Measurements from ENCODE around the gene SPATA24. TPM values are rescaled to one million over a fixed set of nuclear protein-coding genes. Genes with fewer than 3 reads are reported as not detected.

Gene SPATA24
- total and polyA plus RNA-seq, 2 experiments from 2014 or later, result 12.8 to 45.3 TPM

DNA sequence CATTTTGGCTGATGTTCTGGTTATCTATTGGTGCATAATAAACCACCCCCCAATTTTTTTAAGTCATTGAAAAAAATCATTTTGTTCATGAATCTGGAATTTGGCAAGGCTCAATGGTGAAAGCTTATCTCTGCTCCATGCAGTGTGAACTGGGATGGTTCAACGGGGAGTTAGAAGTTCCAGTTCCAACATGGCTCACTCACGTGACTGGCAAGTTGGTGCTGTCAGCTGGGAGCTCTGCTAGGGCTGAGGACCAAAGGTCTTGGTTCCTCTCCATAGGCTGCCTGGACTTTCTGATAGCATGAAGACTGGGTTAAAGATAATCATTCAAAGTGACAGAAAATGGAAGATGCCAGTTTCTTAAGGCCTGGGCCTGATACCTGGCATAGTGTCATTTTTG is 3.1 kb upstream of the SPATA24 start:
- no peaks in the 10 kb centered on the region for H3K36me3 ChIP-seq
- DNase-seq (ENCODE audit: low read depth in 1 of 2, low spot score in 1 of 2), result no peak

DNA sequence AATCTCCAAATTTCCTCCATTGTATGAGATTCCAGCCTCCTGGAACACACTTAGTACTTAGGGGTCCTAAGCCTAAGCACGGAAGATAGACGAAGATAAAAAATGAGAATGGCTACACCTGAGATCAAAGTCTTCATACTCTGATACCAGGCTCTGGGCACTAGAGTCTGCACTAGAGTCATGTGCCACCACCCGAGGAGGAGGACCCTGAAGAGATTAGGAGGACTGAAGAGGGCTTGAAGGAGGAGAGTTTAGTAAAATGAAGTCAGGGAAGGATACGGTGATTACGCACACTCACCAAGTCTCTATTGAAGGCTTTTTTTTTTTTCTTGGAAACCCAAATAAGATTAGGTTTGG is 573 bp upstream of the SPATA24 start:
- TF ChIP-seq, protein P1, sequence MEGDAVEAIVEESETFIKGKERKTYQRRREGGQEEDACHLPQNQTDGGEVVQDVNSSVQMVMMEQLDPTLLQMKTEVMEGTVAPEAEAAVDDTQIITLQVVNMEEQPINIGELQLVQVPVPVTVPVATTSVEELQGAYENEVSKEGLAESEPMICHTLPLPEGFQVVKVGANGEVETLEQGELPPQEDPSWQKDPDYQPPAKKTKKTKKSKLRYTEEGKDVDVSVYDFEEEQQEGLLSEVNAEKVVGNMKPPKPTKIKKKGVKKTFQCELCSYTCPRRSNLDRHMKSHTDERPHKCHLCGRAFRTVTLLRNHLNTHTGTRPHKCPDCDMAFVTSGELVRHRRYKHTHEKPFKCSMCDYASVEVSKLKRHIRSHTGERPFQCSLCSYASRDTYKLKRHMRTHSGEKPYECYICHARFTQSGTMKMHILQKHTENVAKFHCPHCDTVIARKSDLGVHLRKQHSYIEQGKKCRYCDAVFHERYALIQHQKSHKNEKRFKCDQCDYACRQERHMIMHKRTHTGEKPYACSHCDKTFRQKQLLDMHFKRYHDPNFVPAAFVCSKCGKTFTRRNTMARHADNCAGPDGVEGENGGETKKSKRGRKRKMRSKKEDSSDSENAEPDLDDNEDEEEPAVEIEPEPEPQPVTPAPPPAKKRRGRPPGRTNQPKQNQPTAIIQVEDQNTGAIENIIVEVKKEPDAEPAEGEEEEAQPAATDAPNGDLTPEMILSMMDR (IDR thresholded peaks at IDR 0.05; ENCODE audit: low read depth, low read length), result no peak
- H3K27me3 ChIP-seq, result no peaks in the 10 kb centered on the region
- no peak for DNase-seq (ENCODE audit: low read depth in 1 of 2, low spot score in 1 of 2)
- no peaks in the 10 kb centered on the region for H3K9me3 ChIP-seq (ENCODE audit: low read depth)
- H3K27ac ChIP-seq, result peak overlapping the region; percentile 86
- peak overlapping the region; percentile 36 for H3K4me3 ChIP-seq
- peaks cover 4% of the 10 kb centered on the region for H3K36me3 ChIP-seq
- H3K4me1 ChIP-seq (ENCODE audit: low read depth), result peaks cover 6% of the 10 kb centered on the region

More for the DNA sequence above, 3.1 kb upstream of the SPATA24 start:
- no peaks in the 10 kb centered on the region for H3K9me3 ChIP-seq (ENCODE audit: low read depth)
- TF ChIP-seq, protein P1 (IDR thresholded peaks at IDR 0.05; ENCODE audit: low read depth, low read length), result no peak
- H3K27me3 ChIP-seq, result no peaks in the 10 kb centered on the region
- peaks cover 10% of the 10 kb centered on the region for H3K4me1 ChIP-seq (ENCODE audit: low read depth)
- H3K4me3 ChIP-seq, result no peak overlapping the region
- H3K27ac ChIP-seq, result no peak overlapping the region

DNA sequence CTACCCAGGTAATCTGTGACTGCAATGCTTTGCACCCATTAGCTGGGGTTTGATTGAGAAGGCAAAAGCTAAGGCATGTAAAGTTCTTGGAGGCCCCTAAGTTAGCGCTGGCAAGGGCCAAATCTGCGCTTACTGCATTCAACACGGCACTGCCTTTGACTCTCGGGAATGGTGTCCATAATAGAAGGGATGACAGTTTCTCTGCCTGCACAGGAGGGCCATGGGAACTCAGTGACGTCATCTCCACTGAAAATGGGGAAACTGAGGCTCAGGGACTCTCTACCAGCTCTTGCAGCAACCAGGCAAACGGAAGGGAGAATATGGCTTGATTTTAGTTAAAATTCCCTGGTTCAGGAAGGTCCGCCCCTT is 487 bp downstream of the SPATA24 start:
- peak overlapping the region; percentile 86 for H3K27ac ChIP-seq
- no peaks in the 10 kb centered on the region for H3K9me3 ChIP-seq (ENCODE audit: low read depth)
- DNase-seq (ENCODE audit: low read depth in 1 of 2, low spot score in 1 of 2), result no peak
- no peaks in the 10 kb centered on the region for H3K27me3 ChIP-seq
- peak overlapping the region; percentile 36 for H3K4me3 ChIP-seq
- H3K36me3 ChIP-seq, result peaks cover 4% of the 10 kb centered on the region
- H3K4me1 ChIP-seq (ENCODE audit: low read depth), result peaks cover 6% of the 10 kb centered on the region
- TF ChIP-seq, protein P1 (IDR thresholded peaks at IDR 0.05; ENCODE audit: low read depth, low read length), result no peak

DNA sequence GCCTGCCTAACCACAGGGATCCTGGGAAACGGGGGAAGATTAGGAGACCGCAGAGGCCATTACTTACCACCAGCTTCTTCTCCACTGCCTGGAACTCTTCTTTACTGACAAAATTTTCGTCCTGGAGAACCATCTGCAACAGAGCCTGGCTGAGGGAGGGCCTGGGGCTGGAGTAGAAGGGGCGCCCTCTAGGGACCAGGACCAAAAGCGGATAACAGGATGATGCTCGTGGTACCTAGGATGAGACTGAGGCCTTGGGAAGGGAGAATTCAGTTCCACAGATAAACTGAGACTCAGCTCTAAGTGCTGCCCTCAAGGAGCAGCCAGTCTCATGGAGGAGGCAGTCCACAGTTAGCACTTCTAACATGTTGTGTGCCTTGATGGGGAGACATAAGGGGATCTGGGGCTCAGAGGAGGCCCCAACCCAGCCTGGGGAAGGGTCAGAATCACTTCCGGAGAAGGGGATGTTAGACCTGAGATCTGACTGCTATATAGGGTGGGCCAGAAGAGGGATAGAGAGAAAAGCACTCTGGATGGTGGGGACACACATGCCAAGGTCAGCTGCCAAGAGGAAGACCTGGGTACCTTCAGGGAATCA is 1.2 kb downstream of the SPATA24 start:
- H3K4me3 ChIP-seq, result no peak overlapping the region
- no peaks in the 10 kb centered on the region for H3K27me3 ChIP-seq
- H3K36me3 ChIP-seq, result peaks cover 4% of the 10 kb centered on the region
- H3K9me3 ChIP-seq (ENCODE audit: low read depth), result no peaks in the 10 kb centered on the region
- peak in 1 of 2 donors; percentile 38 for DNase-seq (ENCODE audit: low read depth in 1 of 2, low spot score in 1 of 2)
- TF ChIP-seq, protein P1 (IDR thresholded peaks at IDR 0.05; ENCODE audit: low read depth, low read length), result peak; percentile 40
- peaks cover 6% of the 10 kb centered on the region for H3K4me1 ChIP-seq (ENCODE audit: low read depth)
- peak overlapping the region; percentile 86 for H3K27ac ChIP-seq

DNA sequence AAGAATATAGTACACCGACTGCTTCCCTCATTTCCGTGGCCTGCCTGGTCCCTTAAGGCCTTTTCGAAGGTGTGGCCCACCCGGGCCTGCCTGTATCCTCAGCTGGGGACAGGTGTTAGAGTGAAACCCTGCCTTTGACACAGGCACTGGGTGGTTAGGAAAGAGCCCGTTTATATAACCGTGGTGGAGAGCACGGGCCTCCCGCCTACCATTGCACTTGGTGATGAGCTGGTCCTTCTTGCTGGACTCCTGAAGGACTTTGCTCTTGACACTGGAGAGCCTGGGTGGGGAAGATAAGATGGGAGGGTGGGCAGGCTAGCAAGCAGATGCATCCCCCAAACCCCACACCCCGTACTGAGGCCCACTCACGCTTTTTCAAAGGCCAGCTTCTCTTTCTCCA is 2.3 kb downstream of the SPATA24 start:
- H3K27ac ChIP-seq, result no peak overlapping the region
- H3K36me3 ChIP-seq, result peaks cover 4% of the 10 kb centered on the region
- peaks cover 6% of the 10 kb centered on the region for H3K4me1 ChIP-seq (ENCODE audit: low read depth)
- no peaks in the 10 kb centered on the region for H3K27me3 ChIP-seq
- H3K4me3 ChIP-seq, result no peak overlapping the region
- H3K9me3 ChIP-seq (ENCODE audit: low read depth), result no peaks in the 10 kb centered on the region
- no peak for DNase-seq (ENCODE audit: low read depth in 1 of 2, low spot score in 1 of 2)
- TF ChIP-seq, protein P1 (IDR thresholded peaks at IDR 0.05; ENCODE audit: low read depth, low read length), result no peak

Measured in cardiac muscle cell (in vitro differentiated cells and primary cell).